KMS-11 (cell line): ENCODE measurements around the gene DSTN.

Experiments used
- H2AFZ ChIP-seq: fragments of 200-600 bp; sonication (generic); 2 replicates; pipeline ENCODE4 v1.6.1; 2016; ENCODE audit warnings: antibody characterized with exemption, mixed run types, low read depth
- H3K27ac ChIP-seq: fragments of 200-600 bp; sonication (generic); 2 replicates; pipeline ENCODE4 v1.6.1; 2016; ENCODE audit warnings: mild to moderate bottlenecking, mixed run types
- H3K27me3 ChIP-seq: fragments of 200-600 bp; sonication (generic); 2 replicates; pipeline ENCODE4 v1.6.1; 2017; ENCODE audit warnings: mild to moderate bottlenecking, low read depth, mixed run types, moderate library complexity; ENCODE audit not compliant: insufficient read depth
- H3K36me3 ChIP-seq: fragments of 200-600 bp; sonication (generic); 2 replicates; pipeline ENCODE4 v1.6.1; 2017; ENCODE audit warnings: mild to moderate bottlenecking, mixed run types; ENCODE audit not compliant: insufficient read depth
- H3K4me1 ChIP-seq: fragments of 200-600 bp; sonication (generic); 2 replicates; pipeline ENCODE4 v1.6.1; 2016; ENCODE audit warnings: mild to moderate bottlenecking, low read depth, mixed run types; ENCODE audit not compliant: poor library complexity, severe bottlenecking
- H3K4me2 ChIP-seq: fragments of 200-600 bp; sonication (generic); 2 replicates; pipeline ENCODE4 v1.7.0; 2016; ENCODE audit warnings: mild to moderate bottlenecking, mixed run types
- H3K4me3 ChIP-seq: fragments of 200-600 bp; sonication (generic); IDR thresholded peaks from 2 replicates; pipeline ENCODE4 v1.6.1; 2017; ENCODE audit warnings: low read depth, low read length, mixed read lengths; ENCODE audit not compliant: insufficient read depth
- H3K79me2 ChIP-seq: fragments of 200-600 bp; sonication (generic); 2 replicates; pipeline ENCODE4 v1.6.1; 2016; ENCODE audit warnings: low read depth, mixed run types; ENCODE audit not compliant: insufficient read depth
- H3K9ac ChIP-seq: fragments of 200-600 bp; sonication (generic); 2 replicates; pipeline ENCODE4 v1.6.1; 2016; ENCODE audit warnings: mild to moderate bottlenecking, mixed run types
- H4K20me1 ChIP-seq: fragments of 200-600 bp; sonication (generic); 2 replicates; pipeline ENCODE4 v1.6.1; 2016; ENCODE audit warnings: mild to moderate bottlenecking, mixed run types; ENCODE audit not compliant: insufficient read depth
- CTCF ChIP-seq: fragments of 200-600 bp; sonication (generic); conservative IDR thresholded peaks from 2 replicates; pipeline ENCODE4 v1.6.1; 2017; ENCODE audit warnings: low read depth, mild to moderate bottlenecking, antibody characterized with exemption, low read length, moderate library complexity, mixed read lengths

DSTN gene

DNA sequence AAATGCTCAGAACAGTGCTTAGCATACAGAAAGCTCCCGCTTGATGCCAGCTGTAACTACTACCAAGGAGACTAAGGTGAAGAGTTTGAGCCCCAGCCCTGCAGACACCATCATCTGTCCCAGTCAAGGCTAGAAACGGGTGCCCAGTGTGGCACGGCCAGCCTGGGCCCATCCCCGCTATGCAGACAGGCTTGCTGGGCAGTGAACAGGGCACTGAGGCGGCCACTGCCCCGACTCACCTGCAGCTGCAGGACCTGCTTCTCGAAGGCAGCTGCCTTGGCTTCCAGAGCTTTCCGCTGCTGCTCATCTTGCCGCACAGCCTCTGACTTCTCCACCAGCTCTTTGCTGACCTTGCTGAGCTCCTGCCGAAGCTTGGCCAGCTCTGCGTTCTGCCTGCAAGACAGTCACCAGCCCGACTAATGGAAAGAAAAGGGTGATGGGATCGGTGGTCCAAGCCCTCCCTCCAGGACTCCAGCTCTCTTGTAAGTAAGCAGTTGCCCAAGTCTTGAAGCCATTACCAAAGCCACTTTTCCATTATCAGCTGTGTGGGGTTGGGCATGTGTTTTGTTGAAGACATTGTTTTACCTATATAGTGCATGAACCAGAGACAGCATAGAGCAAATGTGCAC lies 63.5 kb downstream of the DSTN start:
- Histone ChIP-seq H3K79me2 (no peaks in the 10 kb centered on the region), H3K27me3 (no peaks in the 10 kb centered on the region), H3K4me2 (no peak overlapping the region), H3K27ac (no peak overlapping the region), H4K20me1 (no peaks in the 10 kb centered on the region), H3K9ac (no peak overlapping the region), H3K4me1 (no peaks in the 10 kb centered on the region), H2AFZ (no peak overlapping the region), H3K4me3 (no peak overlapping the region), H3K36me3 (no peaks in the 10 kb centered on the region)
- TF ChIP-seq CTCF, result no peak

GRCh38 chr20:17633850-17634500 lies 64.1 kb downstream of the DSTN start:
- no peak overlapping the region for H3K9ac ChIP-seq
- H3K79me2 ChIP-seq, result no peaks in the 10 kb centered on the region

GRCh38 chr20:17634661-17635331 lies 64.9 kb downstream of the DSTN start:
- H3K36me3 ChIP-seq, result no peaks in the 10 kb centered on the region
- no peak overlapping the region for H3K27ac ChIP-seq
- no peak overlapping the region for H3K4me3 ChIP-seq
- H3K9ac ChIP-seq, result no peak overlapping the region
- no peaks in the 10 kb centered on the region for H3K79me2 ChIP-seq
- no peak overlapping the region for H2AFZ ChIP-seq
- H4K20me1 ChIP-seq, result no peaks in the 10 kb centered on the region
- no peaks in the 10 kb centered on the region for H3K4me1 ChIP-seq
- H3K27me3 ChIP-seq, result no peaks in the 10 kb centered on the region
- H3K4me2 ChIP-seq, result no peak overlapping the region
- TF ChIP-seq CTCF, result no peak

More at GRCh38 chr20:17633850-17634500, 64.1 kb downstream of the DSTN start:
- Histone ChIP-seq H3K27me3 (no peaks in the 10 kb centered on the region), H3K4me1 (no peaks in the 10 kb centered on the region), H4K20me1 (no peaks in the 10 kb centered on the region), H3K36me3 (no peaks in the 10 kb centered on the region), H3K4me2 (no peak overlapping the region), H2AFZ (no peak overlapping the region), H3K27ac (no peak overlapping the region), H3K4me3 (no peak overlapping the region)
- no peak for TF ChIP-seq CTCF

GRCh38 chr20:17635332-17636244 lies 65.7 kb downstream of the DSTN start:
- Histone ChIP-seq H3K27ac (no peak overlapping the region), H3K27me3 (no peaks in the 10 kb centered on the region), H3K4me2 (no peak overlapping the region), H3K9ac (no peak overlapping the region), H4K20me1 (no peaks in the 10 kb centered on the region), H3K79me2 (no peaks in the 10 kb centered on the region), H3K4me3 (no peak overlapping the region), H2AFZ (no peak overlapping the region), H3K36me3 (no peaks in the 10 kb centered on the region), H3K4me1 (no peaks in the 10 kb centered on the region)
- no peak for TF ChIP-seq CTCF
